Measurements from ENCODE around the gene IPO13.

The IPO13 gene

GRCh38 chr1:43976045-43976444 is 29.3 kb downstream of the IPO13 start:
- TF ChIP-seq SUZ12 (IDR thresholded peaks at IDR 0.05; ENCODE audit: extremely low read depth, insufficient read depth, insufficient read length): no peak
- TF ChIP-seq YY1 (IDR thresholded peaks at IDR 0.05; ENCODE audit: insufficient read depth, insufficient read length): no peak
- no peak for TF ChIP-seq ZNF274 (IDR thresholded peaks at IDR 0.05; ENCODE audit: low read depth, low read length)

GRCh38 chr1:43976890-43977289 is 30.1 kb downstream of the IPO13 start:
- Histone ChIP-seq H3K9ac (ENCODE audit: insufficient read length, low read depth) (no peak overlapping the region), H3K9me3 (ENCODE audit: insufficient read depth, low read length) (no peaks in the 10 kb centered on the region), H3K4me3 (ENCODE audit: insufficient read length, low read depth) (no peak overlapping the region), H3K36me3 (ENCODE audit: insufficient read depth, insufficient read length, low read length) (peaks cover 62% of the 10 kb centered on the region), H3K27me3 (ENCODE audit: insufficient read depth, insufficient read length) (no peaks in the 10 kb centered on the region), H3K4me1 (ENCODE audit: insufficient read depth, insufficient read length) (peaks cover 26% of the 10 kb centered on the region)
- TF ChIP-seq YY1 (IDR thresholded peaks at IDR 0.05; ENCODE audit: insufficient read depth, insufficient read length): no peak
- TF ChIP-seq SUZ12 (IDR thresholded peaks at IDR 0.05; ENCODE audit: extremely low read depth, insufficient read depth, insufficient read length): no peak
- TF ChIP-seq ZNF274 (IDR thresholded peaks at IDR 0.05; ENCODE audit: low read depth, low read length): no peak
- no peak for DNase-seq (ENCODE audit: low read depth, low spot score)

More at GRCh38 chr1:43976045-43976444, 29.3 kb downstream of the IPO13 start:
- Histone ChIP-seq H3K9ac (ENCODE audit: insufficient read length, low read depth) (peak overlapping the region; percentile 98), H3K9me3 (ENCODE audit: insufficient read depth, low read length) (no peaks in the 10 kb centered on the region), H3K27me3 (ENCODE audit: insufficient read depth, insufficient read length) (no peaks in the 10 kb centered on the region), H3K4me1 (ENCODE audit: insufficient read depth, insufficient read length) (peaks cover 22% of the 10 kb centered on the region), H3K4me3 (ENCODE audit: insufficient read length, low read depth) (peak overlapping the region; percentile 94), H3K36me3 (ENCODE audit: insufficient read depth, insufficient read length, low read length) (peaks cover 62% of the 10 kb centered on the region)
- DNase-seq (ENCODE audit: low read depth, low spot score): no peak

GRCh38 chr1:43977376-43978263 is 30.9 kb downstream of the IPO13 start:
- Histone ChIP-seq H3K27me3 (ENCODE audit: insufficient read depth, insufficient read length) (no peaks in the 10 kb centered on the region), H3K4me3 (ENCODE audit: insufficient read length, low read depth) (peak overlapping the region; percentile 64), H3K4me1 (ENCODE audit: insufficient read depth, insufficient read length) (peaks cover 26% of the 10 kb centered on the region), H3K9ac (ENCODE audit: insufficient read length, low read depth) (peak overlapping the region; percentile 86), H3K36me3 (ENCODE audit: insufficient read depth, insufficient read length, low read length) (peaks cover 62% of the 10 kb centered on the region), H3K9me3 (ENCODE audit: insufficient read depth, low read length) (no peaks in the 10 kb centered on the region)
- TF ChIP-seq ZNF274 (IDR thresholded peaks at IDR 0.05; ENCODE audit: low read depth, low read length): no peak
- no peak for DNase-seq (ENCODE audit: low read depth, low spot score)

- H3K36me3 ChIP-seq (ENCODE audit: insufficient read depth, insufficient read length, low read length): peaks cover 62% of the 10 kb centered on the region
- H3K27me3 ChIP-seq (ENCODE audit: insufficient read depth, insufficient read length): no peaks in the 10 kb centered on the region
- H3K4me1 ChIP-seq (ENCODE audit: insufficient read depth, insufficient read length): peaks cover 26% of the 10 kb centered on the region
- no peaks in the 10 kb centered on the region for H3K9me3 ChIP-seq (ENCODE audit: insufficient read depth, low read length)
- DNase-seq (ENCODE audit: low read depth, low spot score): no peak
- H3K4me3 ChIP-seq (ENCODE audit: insufficient read length, low read depth): peak overlapping the region; percentile 64
- H3K9ac ChIP-seq (ENCODE audit: insufficient read length, low read depth): peak overlapping the region; percentile 86
- TF ChIP-seq ZNF274 (IDR thresholded peaks at IDR 0.05; ENCODE audit: low read depth, low read length) (no peak), SUZ12 (IDR thresholded peaks at IDR 0.05; ENCODE audit: extremely low read depth, insufficient read depth, insufficient read length) (no peak), YY1 (IDR thresholded peaks at IDR 0.05; ENCODE audit: insufficient read depth, insufficient read length) (no peak)
These were observed 31.5 kb downstream of the IPO13 start for GRCh38 chr1:43978264-43978550.

GRCh38 chr1:43978551-43979260 is 32.0 kb downstream of the IPO13 start, which contains the start of gene B4GALT2:
B4GALT2 (plus strand) TSS chr1:43979210; CDS start chr1:43981161, 1,951 bp downstream.
- no peak for DNase-seq (ENCODE audit: low read depth, low spot score)
- Histone ChIP-seq H3K4me3 (ENCODE audit: insufficient read length, low read depth) (peak within 1 kb of the TSS; percentile 64), H3K9ac (ENCODE audit: insufficient read length, low read depth) (peak within 1 kb of the TSS; percentile 86), H3K9me3 (ENCODE audit: insufficient read depth, low read length) (no peaks in the 10 kb centered on the region), H3K27me3 (ENCODE audit: insufficient read depth, insufficient read length) (no peaks in the 10 kb centered on the region), H3K36me3 (ENCODE audit: insufficient read depth, insufficient read length, low read length) (peaks cover 62% of the 10 kb centered on the region), H3K4me1 (ENCODE audit: insufficient read depth, insufficient read length) (peaks cover 26% of the 10 kb centered on the region)
- TF ChIP-seq ZNF274 (IDR thresholded peaks at IDR 0.05; ENCODE audit: low read depth, low read length): no peak
- no peak for TF ChIP-seq YY1 (IDR thresholded peaks at IDR 0.05; ENCODE audit: insufficient read depth, insufficient read length)
- TF ChIP-seq SUZ12 (IDR thresholded peaks at IDR 0.05; ENCODE audit: extremely low read depth, insufficient read depth, insufficient read length): no peak

GRCh38 chr1:43979261-43979527 is 32.4 kb downstream of the IPO13 start:
- Histone ChIP-seq H3K36me3 (ENCODE audit: insufficient read depth, insufficient read length, low read length) (peaks cover 66% of the 10 kb centered on the region), H3K27me3 (ENCODE audit: insufficient read depth, insufficient read length) (no peaks in the 10 kb centered on the region), H3K4me3 (ENCODE audit: insufficient read length, low read depth) (peak overlapping the region; percentile 64), H3K9ac (ENCODE audit: insufficient read length, low read depth) (peak overlapping the region; percentile 81), H3K9me3 (ENCODE audit: insufficient read depth, low read length) (no peaks in the 10 kb centered on the region), H3K4me1 (ENCODE audit: insufficient read depth, insufficient read length) (peaks cover 30% of the 10 kb centered on the region)
- no peak for TF ChIP-seq YY1 (IDR thresholded peaks at IDR 0.05; ENCODE audit: insufficient read depth, insufficient read length)
- TF ChIP-seq ZNF274 (IDR thresholded peaks at IDR 0.05; ENCODE audit: low read depth, low read length): no peak
- no peak for TF ChIP-seq SUZ12 (IDR thresholded peaks at IDR 0.05; ENCODE audit: extremely low read depth, insufficient read depth, insufficient read length)
- DNase-seq (ENCODE audit: low read depth, low spot score): no peak

GRCh38 chr1:43979528-43980254 is 32.9 kb downstream of the IPO13 start:
- peaks cover 70% of the 10 kb centered on the region for H3K36me3 ChIP-seq (ENCODE audit: insufficient read depth, insufficient read length, low read length)
- H3K4me1 ChIP-seq (ENCODE audit: insufficient read depth, insufficient read length): peaks cover 30% of the 10 kb centered on the region
- DNase-seq (ENCODE audit: low read depth, low spot score): no peak

More at GRCh38 chr1:43979528-43980254, 32.9 kb downstream of the IPO13 start:
- Histone ChIP-seq H3K27me3 (ENCODE audit: insufficient read depth, insufficient read length) (no peaks in the 10 kb centered on the region), H3K9me3 (ENCODE audit: insufficient read depth, low read length) (no peaks in the 10 kb centered on the region), H3K9ac (ENCODE audit: insufficient read length, low read depth) (peak overlapping the region; percentile 81), H3K4me3 (ENCODE audit: insufficient read length, low read depth) (peak overlapping the region; percentile 53)
- no peak for TF ChIP-seq SUZ12 (IDR thresholded peaks at IDR 0.05; ENCODE audit: extremely low read depth, insufficient read depth, insufficient read length)
- TF ChIP-seq ZNF274 (IDR thresholded peaks at IDR 0.05; ENCODE audit: low read depth, low read length): no peak
- no peak for TF ChIP-seq YY1 (IDR thresholded peaks at IDR 0.05; ENCODE audit: insufficient read depth, insufficient read length)

All from NT2/D1 (cell line).